HG02759 (cell line): Measurements from ENCODE around the gene INO80D.
"Not testable (repeated sequence)": the region's sequence is repeated elsewhere in the genome, so short reads cannot be mapped to it uniquely, and the experiment has no call there.

Experiments used
- ATAC-seq: cut with Tn5 transposase; IDR thresholded peaks from one replicate; pipeline ENCODE4 v1.9.1; 2021; ENCODE audit warnings: mild to moderate bottlenecking, moderate library complexity; ENCODE audit not compliant: unreplicated experiment

INO80D gene

GRCh38 chr2:206031162-206031784, 54.7 kb downstream of the INO80D start:
- peak; percentile 88 for ATAC-seq

GRCh38 chr2:206028101-206028500, 57.9 kb downstream of the INO80D start:
- no peak for ATAC-seq

- ATAC-seq = no peak
Observed at GRCh38 chr2:206023183-206023582, 62.8 kb downstream of the INO80D start.

- no peak for ATAC-seq
Observed at GRCh38 chr2:206020171-206020570, 65.8 kb downstream of the INO80D start.

GRCh38 chr2:206015746-206016145, 70.2 kb downstream of the INO80D start:
- not testable (repeated sequence) for ATAC-seq

GRCh38 chr2:206011795-206012194, 74.2 kb downstream of the INO80D start:
- ATAC-seq = no peak

- ATAC-seq = no peak
Observed at GRCh38 chr2:206011018-206011614, 74.9 kb downstream of the INO80D start.

- ATAC-seq = no peak
Observed at GRCh38 chr2:206004004-206004693, 81.8 kb downstream of the INO80D start.

- no peak for ATAC-seq
Observed at GRCh38 chr2:206002440-206002839, 83.5 kb downstream of the INO80D start.

- no peak for ATAC-seq
Observed at GRCh38 chr2:206001912-206002311, 84.1 kb downstream of the INO80D start.

GRCh38 chr2:206000776-206001175, 85.2 kb downstream of the INO80D start:
- no peak for ATAC-seq

- no peak for ATAC-seq
Observed at GRCh38 chr2:205998583-205998982, 87.4 kb downstream of the INO80D start.

GRCh38 chr2:205996161-205996560, 89.8 kb downstream of the INO80D start:
- no peak for ATAC-seq

- no peak for ATAC-seq
Observed at GRCh38 chr2:205995260-205995659, 90.7 kb downstream of the INO80D start.

- ATAC-seq = no peak
Observed at GRCh38 chr2:205994344-205994743, 91.6 kb downstream of the INO80D start.

- no peak for ATAC-seq
Observed at GRCh38 chr2:205990104-205990503, 95.9 kb downstream of the INO80D start.

GRCh38 chr2:205989271-205990071, 96.5 kb downstream of the INO80D start:
- ATAC-seq = no peak

GRCh38 chr2:205988681-205989080, 97.3 kb downstream of the INO80D start:
- ATAC-seq = not testable (repeated sequence)

GRCh38 chr2:205988274-205988673, 97.7 kb downstream of the INO80D start:
- ATAC-seq = no peak

- not testable (repeated sequence) for ATAC-seq
Observed at GRCh38 chr2:205986334-205986733, 99.6 kb downstream of the INO80D start.

GRCh38 chr2:205984381-205984780, 101.6 kb downstream of the INO80D start:
- ATAC-seq = no peak
